ENCODE measurements around the gene MPV17L2.
"Not testable (repeated sequence)": the region's sequence is repeated elsewhere in the genome, so short reads cannot be mapped to it uniquely, and the experiment has no call there.

MPV17L2 gene

GRCh38 chr19:18205200-18205892, 12.3 kb downstream of the MPV17L2 start:
- Histone ChIP-seq H3K4me1 (ENCODE audit: insufficient read depth, low read length) (peaks cover 7% of the 10 kb centered on the region; the same call in 1 of the 2 replicates), H3K27me3 (ENCODE audit: insufficient read depth, low read length) (peaks cover 6% of the 10 kb centered on the region), H3K9me3 (ENCODE audit: insufficient read depth, low read depth, low read length) (no peaks in the 10 kb centered on the region), H3K27ac (ENCODE audit: low read length) (peak overlapping the region; percentile 90), H3K36me3 (ENCODE audit: insufficient read depth, low read depth, low read length) (peaks cover 2% of the 10 kb centered on the region; the same call in 1 of the 2 replicates), H3K9ac (ENCODE audit: low read depth, low read length) (peak overlapping the region; percentile 89), H3K4me3 (ENCODE audit: low read length) (peak overlapping the region; percentile 82)

- peaks cover 6% of the 10 kb centered on the region for H3K27me3 ChIP-seq (ENCODE audit: insufficient read depth, low read length)
- peaks cover 7% of the 10 kb centered on the region; the same call in 1 of the 2 replicates for H3K4me1 ChIP-seq (ENCODE audit: insufficient read depth, low read length)
- H3K4me3 ChIP-seq (ENCODE audit: low read length) = peak overlapping the region; percentile 82
- H3K36me3 ChIP-seq (ENCODE audit: insufficient read depth, low read depth, low read length) = no peaks in the 10 kb centered on the region
- H3K27ac ChIP-seq (ENCODE audit: low read length) = peak overlapping the region; percentile 34
- H3K9me3 ChIP-seq (ENCODE audit: insufficient read depth, low read depth, low read length) = no peaks in the 10 kb centered on the region
- peak overlapping the region; percentile 89 for H3K9ac ChIP-seq (ENCODE audit: low read depth, low read length)
Measured at GRCh38 chr19:18206018-18206417, 13.0 kb downstream of the MPV17L2 start.

- Histone ChIP-seq H3K4me3 (ENCODE audit: low read length) (no peak overlapping the region), H3K9ac (ENCODE audit: low read depth, low read length) (no peak overlapping the region), H3K27me3 (ENCODE audit: insufficient read depth, low read length) (peaks cover 2% of the 10 kb centered on the region), H3K4me1 (ENCODE audit: insufficient read depth, low read length) (peaks cover 7% of the 10 kb centered on the region; the same call in 1 of the 2 replicates), H3K9me3 (ENCODE audit: insufficient read depth, low read depth, low read length) (no peaks in the 10 kb centered on the region), H3K27ac (ENCODE audit: low read length) (no peak overlapping the region), H3K36me3 (ENCODE audit: insufficient read depth, low read depth, low read length) (no peaks in the 10 kb centered on the region)
Measured at GRCh38 chr19:18208098-18208951, 15.3 kb downstream of the MPV17L2 start.

- not testable (repeated sequence) for H3K4me3 ChIP-seq (ENCODE audit: low read length); H3K4me1 ChIP-seq (ENCODE audit: insufficient read depth, low read length); H3K9ac ChIP-seq (ENCODE audit: low read depth, low read length); H3K36me3 ChIP-seq (ENCODE audit: insufficient read depth, low read depth, low read length); H3K9me3 ChIP-seq (ENCODE audit: insufficient read depth, low read depth, low read length); H3K27ac ChIP-seq (ENCODE audit: low read length); H3K27me3 ChIP-seq (ENCODE audit: insufficient read depth, low read length)
Measured at GRCh38 chr19:18209912-18210311, 16.9 kb downstream of the MPV17L2 start.

GRCh38 chr19:18211683-18212082, 18.7 kb downstream of the MPV17L2 start:
- H3K36me3 ChIP-seq (ENCODE audit: insufficient read depth, low read depth, low read length) = no peaks in the 10 kb centered on the region
- no peaks in the 10 kb centered on the region for H3K4me1 ChIP-seq (ENCODE audit: insufficient read depth, low read length)
- H3K27ac ChIP-seq (ENCODE audit: low read length) = no peak overlapping the region
- no peaks in the 10 kb centered on the region for H3K27me3 ChIP-seq (ENCODE audit: insufficient read depth, low read length)
- H3K9me3 ChIP-seq (ENCODE audit: insufficient read depth, low read depth, low read length) = no peaks in the 10 kb centered on the region
- no peak overlapping the region for H3K4me3 ChIP-seq (ENCODE audit: low read length)
- H3K9ac ChIP-seq (ENCODE audit: low read depth, low read length) = no peak overlapping the region

- Histone ChIP-seq H3K9ac (ENCODE audit: low read depth, low read length) (no peak overlapping the region), H3K36me3 (ENCODE audit: insufficient read depth, low read depth, low read length) (no peaks in the 10 kb centered on the region), H3K4me3 (ENCODE audit: low read length) (no peak overlapping the region), H3K9me3 (ENCODE audit: insufficient read depth, low read depth, low read length) (no peaks in the 10 kb centered on the region), H3K27ac (ENCODE audit: low read length) (no peak overlapping the region), H3K27me3 (ENCODE audit: insufficient read depth, low read length) (peaks cover 3% of the 10 kb centered on the region; the same call in 1 of the 2 replicates), H3K4me1 (ENCODE audit: insufficient read depth, low read length) (no peaks in the 10 kb centered on the region)
Measured at GRCh38 chr19:18214779-18215433, 21.9 kb downstream of the MPV17L2 start.

GRCh38 chr19:18216789-18217188, 23.8 kb downstream of the MPV17L2 start:
- Histone ChIP-seq H3K9me3 (ENCODE audit: insufficient read depth, low read depth, low read length) (no peaks in the 10 kb centered on the region), H3K9ac (ENCODE audit: low read depth, low read length) (no peak overlapping the region), H3K4me1 (ENCODE audit: insufficient read depth, low read length) (peaks cover 3% of the 10 kb centered on the region; the same call in 1 of the 2 replicates)

GRCh38 chr19:18218159-18218558, 25.1 kb downstream of the MPV17L2 start:
- Histone ChIP-seq H3K27ac (ENCODE audit: low read length) (no peak overlapping the region), H3K9me3 (ENCODE audit: insufficient read depth, low read depth, low read length) (no peaks in the 10 kb centered on the region), H3K36me3 (ENCODE audit: insufficient read depth, low read depth, low read length) (no peaks in the 10 kb centered on the region), H3K27me3 (ENCODE audit: insufficient read depth, low read length) (peaks cover 10% of the 10 kb centered on the region; the same call in 1 of the 2 replicates), H3K9ac (ENCODE audit: low read depth, low read length) (no peak overlapping the region), H3K4me3 (ENCODE audit: low read length) (no peak overlapping the region), H3K4me1 (ENCODE audit: insufficient read depth, low read length) (peaks cover 3% of the 10 kb centered on the region; the same call in 1 of the 2 replicates)

More at GRCh38 chr19:18216789-18217188, 23.8 kb downstream of the MPV17L2 start:
- Histone ChIP-seq H3K27ac (ENCODE audit: low read length) (no peak overlapping the region), H3K4me3 (ENCODE audit: low read length) (no peak overlapping the region), H3K27me3 (ENCODE audit: insufficient read depth, low read length) (peaks cover 10% of the 10 kb centered on the region; the same call in 1 of the 2 replicates), H3K36me3 (ENCODE audit: insufficient read depth, low read depth, low read length) (no peaks in the 10 kb centered on the region)

- Histone ChIP-seq H3K4me3 (ENCODE audit: low read length) (no peak overlapping the region), H3K27me3 (ENCODE audit: insufficient read depth, low read length) (peaks cover 10% of the 10 kb centered on the region; the same call in 1 of the 2 replicates)
Measured at GRCh38 chr19:18218600-18218999, 25.6 kb downstream of the MPV17L2 start.

GRCh38 chr19:18219911-18220631, 27.1 kb downstream of the MPV17L2 start:
- H3K4me3 ChIP-seq (ENCODE audit: low read length) = peak overlapping the region; percentile 57; the same call in 1 of the 2 replicates
- no peak overlapping the region; the same call in 1 of the 2 replicates for H3K9ac ChIP-seq (ENCODE audit: low read depth, low read length)
- peaks cover 3% of the 10 kb centered on the region; the same call in 1 of the 2 replicates for H3K4me1 ChIP-seq (ENCODE audit: insufficient read depth, low read length)
- no peak overlapping the region for H3K27ac ChIP-seq (ENCODE audit: low read length)
- peaks cover 15% of the 10 kb centered on the region for H3K27me3 ChIP-seq (ENCODE audit: insufficient read depth, low read length)
- no peaks in the 10 kb centered on the region for H3K36me3 ChIP-seq (ENCODE audit: insufficient read depth, low read depth, low read length)
- no peaks in the 10 kb centered on the region for H3K9me3 ChIP-seq (ENCODE audit: insufficient read depth, low read depth, low read length)

More at GRCh38 chr19:18218600-18218999, 25.6 kb downstream of the MPV17L2 start:
- no peak overlapping the region for H3K9ac ChIP-seq (ENCODE audit: low read depth, low read length)
- no peaks in the 10 kb centered on the region for H3K9me3 ChIP-seq (ENCODE audit: insufficient read depth, low read depth, low read length)
- H3K27ac ChIP-seq (ENCODE audit: low read length) = no peak overlapping the region
- H3K4me1 ChIP-seq (ENCODE audit: insufficient read depth, low read length) = peaks cover 3% of the 10 kb centered on the region; the same call in 1 of the 2 replicates
- H3K36me3 ChIP-seq (ENCODE audit: insufficient read depth, low read depth, low read length) = no peaks in the 10 kb centered on the region
